Left kidney (tissue), 2 donors: ENCODE results near the gene LHPP. TPM values are rescaled to one million over a fixed set of nuclear protein-coding genes. Genes with fewer than 3 reads are reported as not detected.

Experiments
- DNase-seq: peaks from one replicate; pipeline ENCODE4 v3.0.0-alpha.2; 2013
- polyA plus RNA-seq: library from polyadenylated mRNA; unstranded; fragments of 120-200 nt; gene quantifications from one replicate; pipeline ENCODE4 v1.2.1, GENCODE V29; 2013; ENCODE audit not compliant: insufficient read length

The LHPP gene
- polyA plus RNA-seq, 1 donor = 17.9 TPM

- DNase-seq = no peak
These were observed 7.0 kb downstream of the LHPP start for GRCh38 chr10:124468624-124469023.

DNA sequence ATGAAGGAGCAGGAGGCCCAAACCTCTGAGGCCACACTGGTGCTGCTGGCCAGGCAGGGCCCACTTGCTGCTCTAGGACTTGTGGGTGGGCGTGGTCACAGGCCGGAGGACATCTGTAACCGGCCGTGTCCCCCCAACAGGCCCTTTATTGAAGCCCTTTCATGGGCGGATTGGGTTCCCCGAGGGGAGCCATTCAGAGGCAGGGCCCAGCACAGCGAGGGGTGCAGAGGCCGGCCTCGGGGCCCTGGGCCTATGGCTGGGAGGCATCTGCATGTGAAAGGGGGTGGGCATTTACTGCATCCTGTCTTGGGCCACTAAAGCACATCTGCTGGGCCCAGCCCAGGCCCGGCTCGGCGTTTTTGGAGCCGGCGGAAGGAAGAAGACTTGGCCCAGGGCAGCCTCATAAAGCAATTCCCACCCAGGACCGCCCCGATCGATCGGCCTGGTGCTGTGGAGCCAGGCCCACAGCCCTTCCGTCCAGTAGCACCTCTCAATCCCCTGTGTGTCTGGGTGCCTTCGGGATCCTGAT is 8.4 kb downstream of the LHPP start:
- no peak for DNase-seq

GRCh38 chr10:124470544-124471434 is 9.2 kb downstream of the LHPP start:
- DNase-seq = no peak

- DNase-seq = no peak
These were observed 10.4 kb downstream of the LHPP start for GRCh38 chr10:124472071-124472470.

DNA sequence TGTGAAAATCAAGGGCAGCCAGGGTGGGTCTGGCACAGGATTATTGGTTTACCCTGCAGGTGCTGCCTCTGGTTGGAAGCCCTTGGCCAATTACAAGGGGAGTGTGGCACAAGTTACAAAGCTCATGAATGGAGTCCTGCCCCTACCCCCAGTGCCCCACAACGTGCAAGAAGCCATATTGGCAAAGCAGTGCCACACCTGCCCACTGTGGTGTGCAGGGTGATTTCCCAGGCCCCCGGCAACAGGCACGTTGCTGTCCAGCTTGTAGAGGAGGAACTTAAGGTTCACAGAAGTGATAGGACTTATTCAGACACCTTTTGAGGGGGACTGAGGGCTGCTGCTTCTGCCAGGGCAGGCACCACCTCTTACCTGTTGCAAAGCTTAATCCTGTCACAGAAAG is 11.4 kb downstream of the LHPP start:
- no peak for DNase-seq

DNA sequence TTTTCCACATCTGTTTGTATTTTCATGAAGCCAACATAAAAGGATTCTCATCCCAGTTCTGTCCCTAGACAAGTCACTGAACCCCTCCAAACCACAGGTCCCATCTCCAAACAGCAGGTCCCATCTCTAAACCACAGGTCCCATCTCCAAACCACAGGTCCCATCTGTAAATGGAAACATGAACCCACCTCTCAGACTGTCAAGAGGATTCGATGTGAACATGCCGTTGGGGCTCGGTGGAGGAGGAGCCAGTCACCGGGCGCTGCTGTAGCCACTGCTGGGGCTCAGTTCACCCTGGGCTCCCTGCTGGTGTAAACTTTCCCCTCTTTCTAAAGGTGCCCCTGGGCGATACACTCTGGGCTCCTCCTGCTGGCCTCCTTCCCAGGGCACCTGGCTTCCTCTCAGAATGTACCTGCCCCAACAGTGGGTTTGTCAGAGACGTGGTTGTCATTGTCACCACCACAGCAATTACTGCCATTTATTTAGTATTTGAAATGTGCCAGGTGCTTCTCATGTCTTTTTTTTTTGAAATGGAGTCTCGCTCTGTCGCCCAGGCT is 13.0 kb downstream of the LHPP start:
- no peak for DNase-seq

DNA sequence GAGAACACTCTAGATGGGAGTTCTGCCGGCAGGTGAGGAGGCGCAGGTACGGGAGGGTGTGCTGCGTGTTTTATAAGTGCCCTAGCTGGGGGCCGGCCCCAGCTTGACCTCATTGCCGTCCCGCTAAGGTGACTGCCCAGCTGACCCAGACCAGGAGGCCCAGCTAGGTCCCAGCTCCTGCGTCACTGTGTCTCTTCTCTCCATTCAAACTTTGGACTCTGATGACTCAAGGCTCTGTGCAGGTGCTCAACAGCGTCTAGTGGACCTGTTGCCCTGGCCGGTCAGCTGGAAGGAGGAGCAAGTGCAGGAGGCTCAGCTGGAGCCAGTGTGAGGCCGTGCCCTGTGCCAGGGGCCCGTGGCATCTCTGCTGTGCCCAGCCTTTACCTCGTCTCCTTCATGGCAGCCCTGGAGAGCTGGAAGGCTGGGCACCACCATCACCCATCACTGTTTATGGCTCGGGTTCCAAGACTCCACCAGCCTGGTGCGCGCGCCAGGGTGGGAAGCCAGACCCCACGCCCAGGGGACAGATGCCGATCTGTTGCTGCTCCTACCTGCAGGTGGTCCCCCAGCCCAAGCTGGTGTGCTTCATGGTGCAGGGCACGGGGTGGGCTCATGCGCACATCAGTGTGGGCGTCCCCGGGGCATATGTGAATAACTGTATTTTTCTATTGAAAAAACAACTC is 14.6 kb downstream of the LHPP start:
- DNase-seq = no peak

- DNase-seq = no peak
These were observed 16.2 kb downstream of the LHPP start for GRCh38 chr10:124477614-124478363.

DNA sequence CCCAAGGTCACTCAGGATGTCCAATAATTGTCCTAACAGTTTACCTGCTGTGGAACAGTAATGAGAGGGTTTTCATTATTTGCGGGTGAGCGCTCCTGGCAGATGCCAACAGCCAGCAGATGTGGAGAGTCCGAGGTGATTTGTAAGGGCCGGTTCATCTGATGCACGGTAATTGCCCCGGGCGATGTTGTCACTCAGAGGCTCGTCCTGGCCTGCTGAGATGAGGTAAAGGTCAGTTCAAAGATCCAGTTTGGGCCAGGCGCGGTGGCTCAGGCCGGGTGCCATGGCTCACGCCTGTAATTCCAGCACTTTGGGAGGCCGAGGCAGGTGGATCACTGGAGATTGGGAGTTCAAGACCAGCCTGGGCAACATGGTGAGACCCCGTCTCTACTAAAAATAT is 16.9 kb downstream of the LHPP start:
- DNase-seq = no peak

DNA sequence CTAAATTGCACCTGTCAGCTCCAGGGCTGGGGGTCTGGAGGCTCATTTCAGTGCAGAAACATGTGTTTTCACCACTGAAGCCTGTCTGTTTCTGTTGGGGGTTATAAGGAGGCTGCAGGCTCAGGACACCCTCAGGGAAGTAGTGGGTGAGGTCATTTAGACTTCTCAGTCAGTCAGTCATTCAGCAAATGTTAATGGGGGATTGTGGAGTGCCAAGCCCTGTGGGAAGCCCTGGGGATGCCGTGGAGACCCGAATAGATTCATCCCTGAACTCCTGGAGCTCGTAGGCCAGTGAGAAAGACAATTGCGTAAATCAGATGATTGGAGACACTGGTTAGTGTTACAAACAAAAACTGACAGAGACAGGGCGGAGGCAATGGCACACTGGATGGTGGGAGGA is 19.2 kb downstream of the LHPP start:
- DNase-seq = no peak

- no peak for DNase-seq
These were observed 20.1 kb downstream of the LHPP start for GRCh38 chr10:124481717-124482116.

DNA sequence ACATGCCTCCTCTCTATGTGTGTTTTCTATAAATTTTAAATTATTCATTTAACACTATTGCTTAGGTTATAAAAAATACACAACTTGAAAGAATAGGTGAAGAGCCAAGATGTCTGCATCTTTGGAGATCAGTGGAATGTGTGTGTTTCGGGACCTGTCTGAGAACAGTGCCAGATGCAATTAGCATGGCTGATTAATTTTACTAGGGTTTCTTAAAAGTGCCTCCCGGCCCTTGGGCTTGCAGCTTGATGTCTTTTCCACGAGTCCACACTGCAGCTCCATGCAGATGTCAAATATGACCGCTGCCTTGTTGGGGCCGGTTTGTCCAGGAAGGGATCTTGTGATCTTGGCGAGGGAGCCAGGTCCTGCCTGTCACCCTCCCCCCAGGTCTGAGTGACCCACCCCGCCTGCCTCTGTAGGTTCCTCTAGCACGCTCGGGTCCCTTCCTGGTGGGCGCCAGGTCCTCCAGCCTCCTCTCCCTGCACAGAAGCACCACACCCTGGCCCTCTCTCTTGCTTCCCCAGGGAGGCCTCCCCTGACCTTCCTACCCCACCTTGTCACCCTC is 20.7 kb downstream of the LHPP start:
- no peak for DNase-seq

DNA sequence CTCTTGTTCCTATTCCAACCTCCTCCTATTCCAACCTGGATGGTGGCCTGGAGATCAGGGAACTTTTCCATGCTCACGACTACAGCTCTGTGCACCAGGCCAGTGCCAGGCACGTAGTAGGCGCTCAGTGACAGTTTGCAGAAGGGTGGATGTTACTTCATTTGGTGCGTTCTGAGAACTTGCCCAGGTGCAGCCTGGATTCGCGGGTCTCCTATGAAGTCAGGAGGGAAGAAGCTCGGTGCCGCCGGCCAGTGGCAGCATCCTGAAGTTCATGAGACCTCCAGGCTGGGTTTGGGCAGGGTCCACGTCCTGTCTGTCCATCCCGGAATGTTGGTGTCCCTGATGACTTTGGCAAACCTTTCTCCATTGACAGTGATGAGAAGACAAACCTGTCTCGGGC is 21.3 kb downstream of the LHPP start:
- no peak for DNase-seq

DNA sequence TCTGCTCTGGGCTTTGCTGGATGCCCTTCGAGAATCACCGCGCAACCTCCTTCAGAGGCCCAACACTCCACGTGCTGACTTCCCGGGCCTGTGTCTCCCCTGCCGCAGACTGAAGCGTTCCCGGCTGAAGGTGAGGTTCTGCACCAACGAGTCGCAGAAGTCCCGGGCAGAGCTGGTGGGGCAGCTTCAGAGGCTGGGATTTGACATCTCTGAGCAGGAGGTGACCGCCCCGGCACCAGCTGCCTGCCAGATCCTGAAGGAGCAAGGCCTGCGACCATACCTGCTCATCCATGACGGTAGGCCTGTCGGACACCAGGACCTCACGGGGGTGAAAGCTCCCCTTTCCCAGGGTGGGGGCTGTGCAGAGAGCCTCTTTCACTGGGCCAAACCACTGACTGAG is 22.4 kb downstream of the LHPP start:
- no peak for DNase-seq

- DNase-seq = no peak
These were observed 23.0 kb downstream of the LHPP start for GRCh38 chr10:124484661-124485060.

DNA sequence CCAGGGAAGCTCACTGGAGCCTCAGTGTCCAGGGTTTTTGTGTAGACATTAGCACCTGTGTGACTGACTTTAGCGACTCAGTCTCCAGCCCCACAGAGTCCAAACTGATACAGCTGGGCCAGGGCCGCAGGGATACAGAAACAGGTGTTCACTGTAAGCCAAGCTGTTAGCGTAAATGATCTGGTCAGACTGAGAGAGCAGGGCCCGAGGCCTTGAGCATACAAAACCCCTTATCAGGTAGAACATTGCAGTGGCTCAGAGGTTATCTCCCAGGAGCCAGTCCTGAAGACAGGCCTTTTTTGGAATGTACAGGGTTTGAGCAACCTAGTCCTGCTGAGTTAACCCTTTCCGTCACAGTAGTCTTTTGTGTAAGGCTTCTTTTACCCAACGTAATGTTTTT is 25.0 kb downstream of the LHPP start:
- no peak for DNase-seq

GRCh38 chr10:124491105-124491504 is 29.5 kb downstream of the LHPP start:
- no peak for DNase-seq

- DNase-seq = no peak
These were observed 30.6 kb downstream of the LHPP start for GRCh38 chr10:124492266-124492665.

DNA sequence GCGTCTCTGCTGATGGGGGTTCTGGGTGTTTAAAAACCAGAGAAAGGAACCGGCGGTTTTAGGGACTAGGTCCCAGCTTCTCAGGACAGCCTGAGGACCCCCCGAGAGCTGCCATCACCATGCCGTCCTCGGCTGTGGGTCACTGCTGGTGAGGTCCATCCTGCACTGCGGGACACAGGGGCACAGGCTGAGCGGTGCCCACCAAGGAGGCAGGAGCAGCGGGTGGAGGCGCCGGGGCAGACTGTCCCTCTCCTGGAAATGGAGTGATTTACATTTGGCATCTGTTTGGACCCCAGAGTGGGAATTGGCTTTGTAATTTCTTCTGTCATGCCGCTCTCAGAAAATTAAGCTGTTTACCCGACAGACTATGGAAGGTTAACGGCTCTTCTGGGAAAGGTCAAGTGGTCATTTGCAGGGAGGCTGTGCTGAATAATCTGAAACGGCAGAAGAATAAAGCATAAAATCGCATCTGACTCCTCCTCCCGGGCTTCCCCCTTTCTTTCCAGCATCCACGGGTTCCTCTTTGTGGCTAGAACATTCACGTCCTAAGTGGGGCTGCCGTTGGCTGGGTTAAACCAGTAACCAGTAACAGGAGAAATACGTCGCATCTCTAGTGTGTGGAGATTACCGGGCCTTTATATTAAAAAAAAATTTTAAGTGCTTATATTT is 31.7 kb downstream of the LHPP start:
- DNase-seq = no peak

DNA sequence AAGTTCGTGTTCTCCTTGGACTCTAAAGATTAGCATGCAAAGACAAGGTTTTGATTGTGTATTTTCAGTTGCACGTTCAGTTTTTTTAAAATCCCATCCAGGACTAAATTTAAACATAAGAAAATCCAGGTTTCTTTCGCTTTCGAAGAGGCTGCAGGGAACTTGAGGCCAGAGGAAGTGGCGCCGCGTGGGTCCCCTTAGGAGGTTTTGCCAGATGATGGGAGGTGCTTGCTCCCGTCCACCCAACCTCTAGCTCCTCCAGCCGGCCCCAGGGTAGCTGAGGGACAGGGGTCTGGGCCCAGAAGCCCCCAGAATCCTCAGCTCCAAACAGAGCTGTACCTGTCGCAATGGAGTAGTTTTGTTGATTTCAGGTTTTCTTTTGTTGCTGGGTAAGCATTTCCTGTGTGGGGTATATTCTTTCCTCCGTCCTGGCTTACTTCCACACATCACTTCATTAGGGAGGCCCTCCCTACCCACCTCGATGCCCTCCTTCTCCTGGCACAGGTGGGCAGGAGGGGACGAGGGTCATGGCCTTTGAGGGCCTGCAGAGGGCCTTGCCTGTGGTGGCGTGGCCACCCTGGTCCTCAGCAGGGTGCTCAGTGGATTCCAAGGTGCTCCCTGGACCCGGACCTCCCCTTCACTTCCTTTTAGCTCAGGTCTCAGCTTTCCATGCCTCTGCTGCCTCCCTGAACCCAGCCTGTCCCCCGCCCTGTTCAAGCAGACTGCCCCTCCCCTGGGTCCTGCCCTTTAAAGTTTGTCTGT is 32.6 kb downstream of the LHPP start:
- DNase-seq = no peak

- DNase-seq = no peak
These were observed 33.5 kb downstream of the LHPP start for GRCh38 chr10:124495162-124495561.
